Lower leg skin (tissue), 4 donors: ENCODE results near the gene TMC2. TPM values are rescaled to one million over a fixed set of nuclear protein-coding genes. Genes with fewer than 3 reads are reported as not detected.
"Not testable (repeated sequence)": the region's sequence is repeated elsewhere in the genome, so short reads cannot be mapped to it uniquely, and the experiment has no call there.

Experiments
- DNase-seq, 2 donors: peaks; one replicate each; pipeline ENCODE4 v3.0.0-alpha.2; 2019; ENCODE audit warnings: low spot score in 2 of 2
- H3K4me3 ChIP-seq: fragments of 200-600 bp; sonication (generic); 2 replicates; pipeline ENCODE4 v1.5.1; 2017; ENCODE audit warnings: mild to moderate bottlenecking, low read depth; ENCODE audit not compliant: poor library complexity, severe bottlenecking
- POLR2A ChIP-seq, 2 donors: fragments of 450-650 bp; IDR thresholded peaks; one replicate each; pipeline ENCODE4 v1.6.1; 2016 to 2017; ENCODE audit warnings: antibody characterized with exemption in 2 of 2, mild to moderate bottlenecking in 1 of 2, moderate library complexity in 1 of 2
- WGBS, 2 donors: methylation state at CpG; one replicate each; pipeline ENCODE4 v1.1.5; 2018; 5-methylcytosine and 5-hydroxymethylcytosine counted together
- intact Hi-C: fragments of 100-400 bp; cut with DNase I; formaldehyde crosslinking; loops from one replicate; pipeline ENCODE4 v1.15.0; 2023; ENCODE audit warnings: low total_unique reads
- total RNA-seq, 4 donors: library from RNA; depleted of rRNA; stranded (reverse); fragments of >200 nt; gene quantifications; one replicate each; pipeline ENCODE4 v1.1.0, GENCODE V29; 2016
- TF ChIP-seq, protein P1 (sequence below), 3 donors: fragments of 450-650 bp; IDR thresholded peaks; one replicate each; pipeline ENCODE4 v1.5.1; 2016; ENCODE audit warnings: antibody characterized with exemption in 3 of 3, mild to moderate bottlenecking in 3 of 3, moderate library complexity in 2 of 3

TMC2 gene
- total RNA-seq: under 1 TPM in 1 of 4 donors, not detected in 3; 0.06 TPM

- no peak for DNase-seq
- 79 to 84% methylated on average over 13 of the region's 13 CpGs for WGBS, 2 donors
- H3K4me3 ChIP-seq: no peak within 1 kb of the TSS
- intact Hi-C loops: no loop called here
- no peak for TF ChIP-seq POLR2A (IDR thresholded peaks at IDR 0.05)
- TF ChIP-seq, protein P1, sequence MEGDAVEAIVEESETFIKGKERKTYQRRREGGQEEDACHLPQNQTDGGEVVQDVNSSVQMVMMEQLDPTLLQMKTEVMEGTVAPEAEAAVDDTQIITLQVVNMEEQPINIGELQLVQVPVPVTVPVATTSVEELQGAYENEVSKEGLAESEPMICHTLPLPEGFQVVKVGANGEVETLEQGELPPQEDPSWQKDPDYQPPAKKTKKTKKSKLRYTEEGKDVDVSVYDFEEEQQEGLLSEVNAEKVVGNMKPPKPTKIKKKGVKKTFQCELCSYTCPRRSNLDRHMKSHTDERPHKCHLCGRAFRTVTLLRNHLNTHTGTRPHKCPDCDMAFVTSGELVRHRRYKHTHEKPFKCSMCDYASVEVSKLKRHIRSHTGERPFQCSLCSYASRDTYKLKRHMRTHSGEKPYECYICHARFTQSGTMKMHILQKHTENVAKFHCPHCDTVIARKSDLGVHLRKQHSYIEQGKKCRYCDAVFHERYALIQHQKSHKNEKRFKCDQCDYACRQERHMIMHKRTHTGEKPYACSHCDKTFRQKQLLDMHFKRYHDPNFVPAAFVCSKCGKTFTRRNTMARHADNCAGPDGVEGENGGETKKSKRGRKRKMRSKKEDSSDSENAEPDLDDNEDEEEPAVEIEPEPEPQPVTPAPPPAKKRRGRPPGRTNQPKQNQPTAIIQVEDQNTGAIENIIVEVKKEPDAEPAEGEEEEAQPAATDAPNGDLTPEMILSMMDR (IDR thresholded peaks at IDR 0.05): no peak
Measured at GRCh38 chr20:2536560-2536986, at the start of gene TMC2. TMC2 (plus strand) TSS chr20:2536573; CDS start chr20:2536622, 49 bp downstream.

- not testable (repeated sequence) for DNase-seq
Measured at GRCh38 chr20:2502808-2503384, 33.5 kb upstream of the TMC2 start.

GRCh38 chr20:2504803-2505202 is 31.6 kb upstream of the TMC2 start:
- DNase-seq, intact Hi-C loops, H3K4me3 ChIP-seq: not testable (repeated sequence)
- 87 to 88% methylated on average over 2 of the region's 2 CpGs for WGBS, 2 donors

More at GRCh38 chr20:2502808-2503384, 33.5 kb upstream of the TMC2 start:
- H3K4me3 ChIP-seq, intact Hi-C loops: not testable (repeated sequence)
- WGBS, 2 donors: 97 to 98% methylated on average over 2 of the region's 2 CpGs

GRCh38 chr20:2506426-2506825 is 29.9 kb upstream of the TMC2 start:
- intact Hi-C loops, DNase-seq, H3K4me3 ChIP-seq: not testable (repeated sequence)
- 92 to 94% methylated on average over 3 of the region's 5 CpGs for WGBS, 2 donors

- H3K4me3 ChIP-seq: no peak overlapping the region
- 68 to 70% methylated on average over 5 of the region's 5 CpGs for WGBS, 2 donors
Measured at GRCh38 chr20:2507464-2507863, 28.9 kb upstream of the TMC2 start.

DNA sequence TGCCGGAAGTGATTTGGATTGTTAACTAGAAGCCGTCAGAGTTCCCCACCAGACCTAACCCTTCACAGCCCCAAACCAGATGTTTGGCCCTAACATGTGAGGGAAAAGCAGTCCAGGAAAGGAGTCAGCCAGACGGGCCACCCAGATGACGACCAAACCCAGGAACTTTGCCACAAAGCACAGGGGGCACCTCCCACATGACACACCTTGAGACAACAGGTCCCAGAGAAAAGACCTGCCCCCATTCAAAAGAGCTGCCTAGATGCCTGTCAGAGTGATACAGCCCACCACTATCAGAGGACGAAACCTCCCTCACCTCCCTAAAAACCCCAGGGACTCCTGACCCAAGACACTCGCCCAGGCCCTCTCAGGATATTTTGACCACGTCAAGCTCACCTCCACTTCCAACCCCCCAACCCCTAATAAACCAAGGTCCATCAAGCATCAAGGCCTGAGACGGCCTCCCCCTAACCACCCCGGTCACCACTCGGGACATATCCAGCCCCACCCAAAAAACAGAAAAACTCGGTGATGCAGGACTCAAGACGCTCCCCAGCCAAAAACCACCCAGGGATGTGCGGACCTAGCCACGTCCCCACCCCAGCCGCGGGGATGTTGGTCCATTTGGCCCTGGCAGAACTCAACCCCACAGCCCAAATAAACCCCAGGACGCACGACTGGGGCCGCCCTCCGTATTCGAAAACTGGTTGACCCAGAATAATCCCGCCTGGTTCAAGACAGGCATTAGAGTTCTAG is 28.3 kb upstream of the TMC2 start:
- 6 to 10% methylated on average over 22 of the region's 22 CpGs for WGBS, 2 donors
- no peak for DNase-seq
- peak overlapping the region; percentile 50 for H3K4me3 ChIP-seq
- TF ChIP-seq, protein P1 (IDR thresholded peaks at IDR 0.05): no peak
- TF ChIP-seq POLR2A (IDR thresholded peaks at IDR 0.05): no peak
- intact Hi-C loops: no loop called here

More at GRCh38 chr20:2507464-2507863, 28.9 kb upstream of the TMC2 start:
- no peak for DNase-seq
- TF ChIP-seq, protein P1 (IDR thresholded peaks at IDR 0.05): no peak
- TF ChIP-seq POLR2A (IDR thresholded peaks at IDR 0.05): no peak
- intact Hi-C loops: no loop called here

GRCh38 chr20:2508631-2509467 is 27.5 kb upstream of the TMC2 start, which contains the start of gene ZNF343:
ZNF343 (minus strand) TSS chr20:2508915; CDS start chr20:2493895, 15,020 bp downstream.
- no peak for TF ChIP-seq POLR2A (IDR thresholded peaks at IDR 0.05)
- intact Hi-C loops: no loop called here
- peak; percentile 78 to 96 for DNase-seq
- 0 to 1% methylated on average over 52 to 53 of the region's 53 CpGs for WGBS, 2 donors
- H3K4me3 ChIP-seq: peak within 1 kb of the TSS; percentile 50
